Left lobe of liver (tissue), 2 donors: ENCODE results near the gene MYO18B. TPM values are rescaled to one million over a fixed set of nuclear protein-coding genes. Genes with fewer than 3 reads are reported as not detected.

ENCODE experiments used
- ATAC-seq: fragments of 200-7000 bp; cut with Tn5 transposase; one replicate; pipeline ENCODE4 v1.9.1; 2020; ENCODE audit warnings: mild to moderate bottlenecking, moderate library complexity
- DNase-seq: peaks from one replicate; pipeline ENCODE4 v3.0.0-alpha.2; 2020; ENCODE audit warnings: low spot score
- total RNA-seq: library from RNA; stranded (reverse); gene quantifications from one replicate; pipeline ENCODE4 v1.2.1, GENCODE V29; 2021
- donor health status: DM: no; HTN: no; CAD: no; lungs with moderate emphysema.
- donor health status: DM: no; HTN: yes; CAD: no.

The MYO18B gene
- total RNA-seq, 1 donor from 2014 or later: not detected

DNA sequence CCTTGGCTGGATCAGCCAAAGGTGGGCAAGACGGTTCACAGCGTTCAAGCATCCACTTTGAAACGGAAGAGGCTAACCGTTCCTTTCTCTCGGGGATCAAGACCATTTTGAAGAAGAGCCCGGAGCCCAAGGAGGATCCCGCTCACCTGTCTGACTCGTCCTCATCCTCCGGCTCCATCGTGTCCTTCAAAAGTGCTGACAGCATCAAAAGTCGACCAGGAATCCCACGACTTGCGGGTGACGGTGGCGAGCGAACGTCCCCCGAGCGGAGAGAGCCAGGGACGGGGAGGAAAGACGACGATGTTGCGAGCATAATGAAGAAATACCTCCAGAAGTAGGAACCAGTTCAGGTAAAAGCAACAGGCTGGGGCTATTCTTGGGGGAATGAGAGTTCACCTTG lies 285.4 kb downstream of the MYO18B start:
- DNase-seq (no peak), ATAC-seq (no peak)

DNA sequence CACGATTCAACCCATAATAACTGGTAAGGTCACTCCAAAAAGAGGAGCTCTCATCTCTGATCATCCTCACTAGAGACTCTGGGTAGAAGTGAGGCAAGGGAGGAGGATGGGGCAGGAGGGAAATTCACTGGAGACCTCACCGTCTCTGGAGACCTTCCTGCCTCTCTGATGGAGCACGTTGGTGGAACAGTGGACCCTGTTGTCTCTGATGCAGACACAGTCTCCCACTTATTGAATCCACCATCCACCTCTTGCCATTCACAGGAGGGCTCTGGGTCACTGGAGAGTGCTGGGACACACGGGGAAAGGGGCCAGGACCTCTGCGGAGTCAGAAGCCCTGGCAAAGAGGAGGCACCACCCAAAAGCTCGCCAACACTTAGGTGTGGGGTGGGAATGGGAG lies 289.7 kb downstream of the MYO18B start:
- ATAC-seq: no peak

DNA sequence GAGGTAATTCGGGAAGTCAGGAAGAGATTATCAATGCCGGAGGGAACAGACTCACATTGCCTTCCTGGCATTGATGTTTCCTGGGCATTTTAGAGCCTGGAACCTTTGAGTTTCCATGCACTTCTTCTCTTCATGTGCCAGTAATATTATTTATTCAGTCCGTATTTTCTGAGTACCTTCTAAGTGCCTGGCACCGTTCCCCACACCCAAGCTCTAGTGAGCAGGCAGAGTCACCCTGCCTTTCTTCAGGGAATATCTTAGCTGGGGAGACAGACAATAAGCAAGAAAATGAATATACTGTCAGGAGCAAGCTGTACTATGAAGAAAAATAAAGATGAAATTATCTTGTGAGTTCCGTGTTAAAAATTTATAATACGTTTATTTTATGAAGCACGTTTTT lies 291.1 kb downstream of the MYO18B start:
- ATAC-seq (no peak), DNase-seq (no peak)

More for the DNA sequence above, 289.7 kb downstream of the MYO18B start:
- DNase-seq: no peak

DNA sequence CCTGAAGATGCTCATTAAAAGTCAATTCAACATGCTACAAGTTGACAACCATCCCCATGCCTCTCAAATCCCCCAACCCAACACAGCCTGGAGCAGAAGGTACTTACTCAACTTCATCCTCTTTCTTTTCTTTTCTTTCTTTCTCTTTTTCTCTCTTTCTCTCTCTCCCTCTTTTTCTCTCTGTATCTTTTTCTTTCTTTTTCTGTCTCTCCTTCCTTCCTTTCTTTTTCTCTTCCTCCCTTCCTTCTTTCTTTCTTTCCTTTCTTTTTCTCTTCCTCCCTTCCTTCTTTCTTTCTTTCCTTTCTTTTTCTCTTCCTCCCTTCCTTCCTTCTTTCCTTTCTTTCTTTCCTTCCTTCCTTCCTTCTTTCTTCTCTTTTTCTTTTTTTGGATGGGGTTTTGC lies 291.6 kb downstream of the MYO18B start:
- ATAC-seq (no peak), DNase-seq (no peak)

DNA sequence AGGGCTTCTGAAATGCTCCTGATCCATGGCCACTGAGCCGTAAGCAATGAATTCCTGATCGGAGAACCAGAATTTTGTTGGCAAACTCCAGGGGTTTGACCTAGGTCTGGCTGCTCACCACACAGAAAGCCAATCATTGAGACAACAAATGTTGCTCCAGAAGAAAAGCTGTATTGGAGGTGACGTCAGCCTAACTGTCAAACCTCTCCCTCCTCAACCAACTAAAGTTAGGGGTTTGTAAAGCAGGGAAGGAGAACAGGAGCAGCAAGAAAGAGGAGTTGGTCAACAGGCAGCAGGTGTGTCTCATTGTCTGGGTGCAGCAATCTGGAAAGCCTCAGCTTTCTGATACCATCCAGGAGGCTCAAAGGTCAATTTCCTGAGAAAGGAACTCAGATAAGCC lies 293.5 kb downstream of the MYO18B start:
- no peak for DNase-seq
- ATAC-seq: no peak

DNA sequence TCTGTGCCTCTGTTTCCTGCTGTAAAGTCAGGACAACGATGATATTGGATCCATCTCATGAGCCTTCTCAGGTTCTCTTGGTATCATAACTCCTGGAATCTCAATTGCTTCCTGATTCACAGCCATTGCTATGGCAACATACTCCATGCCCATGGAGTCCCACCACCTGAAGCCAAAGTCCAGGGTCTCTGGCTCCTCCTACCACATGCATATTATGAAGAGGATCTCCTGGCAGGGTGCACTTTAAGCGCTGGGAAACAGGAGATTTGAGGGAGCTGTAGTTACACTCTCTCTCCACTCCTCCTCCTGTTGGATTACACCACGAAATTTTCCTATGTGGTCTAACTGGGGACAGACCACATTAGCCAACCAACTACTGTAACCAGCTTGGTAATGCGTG lies 296.4 kb downstream of the MYO18B start:
- DNase-seq: no peak
- ATAC-seq: no peak

DNA sequence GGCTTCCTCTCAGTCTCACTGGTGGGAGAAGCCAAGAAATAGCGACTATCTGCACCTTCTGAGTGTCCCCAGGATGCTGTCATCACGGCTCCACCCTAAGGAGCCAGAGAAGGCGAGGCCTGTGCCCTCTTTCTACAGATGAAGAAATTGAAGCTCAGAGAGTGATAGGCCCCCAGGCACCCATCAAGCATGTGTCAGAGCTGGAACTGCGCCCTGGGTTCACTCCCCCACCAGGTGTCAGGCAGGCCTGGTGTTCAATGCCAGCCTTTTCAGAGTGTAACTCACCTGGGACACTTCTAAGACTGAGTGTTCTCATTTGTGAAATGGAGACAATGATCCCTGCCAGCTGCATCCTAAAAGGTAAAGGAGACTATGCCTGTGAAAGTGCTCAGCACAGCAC lies 299.9 kb downstream of the MYO18B start:
- no peak for ATAC-seq
- no peak for DNase-seq

DNA sequence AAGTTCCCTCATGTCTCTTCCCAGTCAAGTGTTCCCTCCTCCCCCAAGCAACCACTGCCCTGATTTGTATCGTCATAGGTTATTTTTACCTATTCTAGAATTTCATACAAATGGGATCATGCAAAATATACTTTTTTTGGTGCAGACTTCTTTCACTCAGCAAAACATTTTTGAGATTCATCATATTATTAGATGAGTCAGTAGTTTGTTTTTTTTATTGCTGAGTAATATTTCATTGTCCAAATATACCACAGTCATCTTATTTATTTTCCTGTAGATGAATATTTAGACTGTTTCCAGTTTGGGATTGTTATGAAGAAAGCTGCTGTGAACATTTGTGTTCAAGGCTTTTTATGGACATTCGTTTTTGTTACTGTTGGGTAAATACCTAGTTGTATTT lies 301.0 kb downstream of the MYO18B start:
- ATAC-seq: no peak
- no peak for DNase-seq

DNA sequence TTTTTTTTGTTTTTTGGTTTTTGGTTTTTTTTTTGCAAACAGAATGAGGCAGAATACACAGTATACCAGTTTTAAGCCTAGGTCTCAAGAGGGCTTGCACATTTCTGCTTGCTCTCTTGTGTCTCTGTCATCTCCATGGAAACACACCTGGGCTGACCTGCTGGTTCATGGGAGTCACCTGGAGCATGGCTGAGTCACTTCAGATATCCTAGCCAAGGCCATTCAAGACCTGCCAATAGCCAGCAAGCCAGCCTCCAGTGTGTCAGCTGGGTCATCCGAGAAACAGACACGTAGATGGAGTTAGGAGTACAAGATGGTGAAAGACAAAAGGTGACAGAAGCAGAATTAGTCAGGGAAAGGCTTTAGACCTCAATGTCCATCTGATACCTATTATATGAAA lies 303.1 kb downstream of the MYO18B start:
- ATAC-seq (no peak), DNase-seq (no peak)

DNA sequence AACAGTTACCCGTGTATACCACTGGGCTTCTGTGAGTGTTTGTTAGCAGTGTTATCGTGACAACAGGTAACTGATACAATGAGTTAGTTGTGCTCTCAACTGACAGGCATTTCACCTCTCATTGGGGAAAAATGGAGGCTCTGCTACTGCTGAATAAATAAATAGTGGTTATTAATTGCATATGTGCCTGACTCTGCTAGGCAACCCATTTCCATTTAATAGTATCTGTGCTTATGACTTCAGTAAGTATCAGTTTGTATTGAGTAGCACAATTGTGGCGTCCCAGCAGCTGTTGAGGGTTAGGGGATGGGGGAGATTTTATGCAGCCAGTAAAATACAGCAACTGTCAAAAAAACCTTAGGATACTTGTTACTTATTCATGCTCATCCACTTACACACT lies 303.9 kb downstream of the MYO18B start:
- no peak for ATAC-seq
- no peak for DNase-seq

DNA sequence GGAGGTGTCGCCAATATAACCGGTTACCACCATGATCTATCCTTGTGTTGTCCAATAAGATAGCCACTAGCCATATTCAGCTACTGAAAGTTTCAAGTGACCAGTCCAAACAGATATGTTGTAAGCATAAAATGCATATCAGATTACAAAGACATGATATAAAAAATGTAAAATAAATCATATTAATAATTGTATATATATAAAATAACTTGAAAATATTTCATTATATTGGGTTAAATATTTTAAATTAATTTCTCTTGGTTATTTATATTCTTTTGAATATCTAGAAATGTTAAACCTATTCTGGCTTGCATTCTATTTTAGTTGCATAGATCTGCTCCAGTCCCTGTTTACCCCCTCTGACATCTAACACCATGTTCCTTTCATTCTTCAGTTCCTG lies 305.5 kb downstream of the MYO18B start:
- no peak for DNase-seq
- no peak for ATAC-seq

DNA sequence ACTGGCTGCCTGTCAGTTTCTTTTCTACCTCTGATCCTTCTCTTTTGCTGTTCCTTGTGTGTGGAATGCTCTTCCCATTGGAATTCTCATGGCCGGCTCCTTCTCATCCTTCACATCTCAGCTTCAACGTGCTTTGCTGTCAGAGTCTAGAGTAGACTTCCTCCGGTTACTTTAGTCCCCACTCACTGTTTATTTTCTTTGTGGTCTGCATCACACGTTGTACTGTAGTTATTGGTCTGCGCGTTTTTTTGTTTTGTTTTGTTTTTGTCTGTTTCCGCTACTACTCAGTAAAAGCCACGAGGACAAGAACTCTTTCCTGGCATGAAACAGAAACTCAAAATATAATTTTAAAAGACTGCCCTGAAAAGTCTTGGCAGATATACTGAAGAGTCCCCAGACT lies 305.9 kb downstream of the MYO18B start:
- DNase-seq: no peak
- no peak for ATAC-seq

DNA sequence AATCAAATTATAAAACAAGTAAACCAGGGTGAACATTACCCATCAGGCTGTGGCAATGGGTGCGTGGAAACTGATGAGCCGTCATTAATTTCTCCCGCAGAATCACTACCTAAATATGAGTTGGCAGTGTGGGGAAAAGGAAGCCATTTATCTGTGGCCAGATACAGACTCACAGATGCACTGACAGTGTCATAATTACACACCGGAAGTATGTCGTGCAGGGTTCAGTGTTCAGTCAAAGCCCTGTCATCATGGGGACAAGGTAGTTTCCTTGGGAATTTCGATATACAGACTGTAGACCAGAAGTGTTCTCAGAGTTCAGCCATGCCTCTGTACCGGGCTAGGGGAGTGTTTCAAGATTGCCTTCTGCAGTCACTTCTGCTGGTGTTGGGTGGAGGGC lies 308.1 kb downstream of the MYO18B start:
- no peak for DNase-seq
- ATAC-seq: no peak

DNA sequence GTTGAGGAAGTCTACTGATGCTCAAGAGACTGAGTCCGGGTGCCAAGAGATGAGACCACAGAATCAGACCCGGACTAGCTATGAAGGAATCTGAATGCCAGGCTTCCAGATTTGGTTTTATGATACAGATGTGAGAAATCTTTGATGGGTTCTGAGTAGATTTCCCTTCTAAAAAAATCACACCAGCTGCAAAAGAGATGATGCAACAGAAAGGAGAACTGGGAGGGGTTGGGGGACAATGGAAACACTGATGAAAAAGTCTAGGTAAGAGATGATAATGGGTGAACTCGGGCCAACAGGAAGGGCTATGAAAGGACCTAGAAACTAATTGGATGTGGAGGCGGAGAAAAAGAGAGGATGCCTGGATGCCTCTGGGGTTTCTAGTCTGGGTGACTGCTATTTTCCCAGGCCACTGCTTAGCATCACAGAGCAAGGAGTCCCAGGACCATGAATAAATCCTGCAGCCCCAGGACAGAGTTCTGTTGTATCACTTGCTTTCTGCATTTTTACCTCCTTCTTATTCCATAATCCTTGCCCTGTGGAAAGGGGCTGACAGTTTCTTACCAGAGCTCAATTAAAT lies 311.8 kb downstream of the MYO18B start:
- DNase-seq: no peak
- ATAC-seq: no peak

DNA sequence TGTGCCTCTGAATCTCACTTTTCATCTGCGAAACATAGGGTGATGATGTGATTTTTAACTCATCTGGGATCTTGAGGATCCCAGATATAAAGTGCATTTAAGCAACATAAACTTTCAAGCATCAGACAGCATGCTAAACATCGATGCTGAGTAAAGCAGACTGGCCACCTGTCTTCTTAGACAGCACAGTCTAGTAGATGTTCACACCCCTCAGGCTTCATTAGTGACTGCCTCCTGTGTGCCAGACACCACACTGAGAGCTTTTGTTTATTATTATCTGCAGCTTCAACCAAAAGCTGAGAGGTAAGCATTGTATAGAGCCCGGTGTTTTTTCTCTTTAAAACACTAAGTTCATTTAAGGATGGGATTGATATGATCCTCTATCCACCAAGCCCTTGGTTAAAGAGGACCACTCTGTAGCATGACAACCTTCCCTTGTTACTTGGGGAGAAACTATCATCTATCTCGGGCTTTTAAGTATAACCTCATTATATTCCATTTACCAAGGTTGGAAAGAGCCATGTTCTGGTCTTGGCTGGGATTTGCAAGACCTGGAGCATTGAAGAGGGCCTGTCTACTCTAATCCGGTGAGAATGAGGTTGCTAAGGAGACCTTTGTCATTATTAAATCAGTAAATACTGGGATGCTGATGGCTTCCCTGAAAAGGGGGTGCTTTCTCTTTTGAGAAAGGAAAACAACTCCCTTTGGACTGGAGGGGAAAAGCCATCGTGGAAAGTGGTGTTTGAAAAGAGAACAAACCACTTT lies 313.0 kb downstream of the MYO18B start:
- ATAC-seq: no peak
- no peak for DNase-seq

DNA sequence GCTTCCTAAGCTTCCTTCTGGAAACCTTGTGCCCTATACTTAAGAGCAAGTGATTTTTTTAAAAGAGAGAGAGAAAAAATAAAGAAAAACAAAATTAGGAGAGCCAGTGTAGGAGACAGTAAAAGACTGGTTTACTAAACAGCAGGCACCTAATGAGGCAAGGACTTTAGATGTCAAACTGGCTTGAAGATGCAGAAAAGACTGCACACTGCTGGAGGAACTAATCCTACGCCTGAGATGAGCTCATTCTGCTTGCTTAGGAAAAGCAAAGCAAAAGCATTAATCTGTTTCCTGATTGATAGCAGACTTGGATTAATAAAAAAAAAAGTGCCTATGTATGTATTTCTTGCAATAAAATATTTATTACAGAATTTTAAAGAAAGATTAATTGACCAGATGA lies 313.7 kb downstream of the MYO18B start:
- DNase-seq (no peak), ATAC-seq (no peak)

DNA sequence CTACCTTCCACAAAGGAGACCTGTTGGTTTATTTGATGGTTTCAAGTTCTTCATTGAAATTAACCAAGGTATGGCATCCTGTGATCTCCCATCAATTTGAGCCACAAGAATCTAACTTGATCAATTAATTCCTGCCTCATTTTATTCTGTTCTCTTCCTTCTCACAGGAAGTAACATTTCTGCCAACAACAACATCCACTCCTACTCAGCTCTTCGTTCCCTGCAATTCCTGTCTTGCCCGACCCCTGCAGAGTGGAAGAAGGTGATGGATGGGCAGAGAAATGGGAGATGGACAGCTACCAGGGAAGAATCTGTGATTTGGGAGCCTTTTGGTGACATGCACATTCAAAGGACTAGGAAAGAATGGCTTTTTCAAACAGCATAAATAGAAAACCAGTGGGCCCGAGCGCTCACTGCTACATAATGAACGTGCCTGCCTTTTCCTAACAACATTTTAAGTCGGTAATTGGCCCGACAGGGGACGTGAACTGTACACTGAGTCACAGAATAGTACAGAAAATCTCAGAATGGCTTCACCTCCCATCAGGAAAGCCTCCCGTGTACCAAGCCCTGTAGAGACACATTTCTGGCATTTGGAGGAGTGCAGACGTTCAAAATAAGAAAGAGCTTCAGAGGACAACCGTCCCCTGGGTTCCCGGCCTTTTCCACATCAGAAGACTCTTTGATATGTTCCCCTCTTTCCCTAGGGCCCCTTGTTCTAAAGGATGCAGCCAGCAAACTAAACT lies 314.6 kb downstream of the MYO18B start:
- no peak for DNase-seq
- ATAC-seq: no peak

DNA sequence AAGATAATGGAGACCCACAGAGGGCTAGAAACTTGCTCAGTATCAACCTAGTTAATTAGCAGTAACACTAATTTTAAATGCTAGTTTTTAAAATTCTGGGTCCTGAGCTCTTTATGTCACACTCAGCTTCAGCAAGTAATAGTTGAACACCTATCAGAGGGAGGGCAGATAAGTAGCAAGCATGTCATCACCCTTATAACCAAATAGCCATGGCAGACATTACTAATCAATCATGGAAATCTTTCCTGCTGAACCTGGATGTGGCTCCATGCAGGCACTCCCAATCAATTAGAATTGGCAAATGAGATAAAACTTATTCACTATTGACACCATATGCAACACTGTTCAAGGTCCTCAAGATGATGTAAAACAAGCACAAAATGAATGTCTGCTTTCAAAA lies 315.7 kb downstream of the MYO18B start:
- no peak for ATAC-seq
- DNase-seq: no peak

DNA sequence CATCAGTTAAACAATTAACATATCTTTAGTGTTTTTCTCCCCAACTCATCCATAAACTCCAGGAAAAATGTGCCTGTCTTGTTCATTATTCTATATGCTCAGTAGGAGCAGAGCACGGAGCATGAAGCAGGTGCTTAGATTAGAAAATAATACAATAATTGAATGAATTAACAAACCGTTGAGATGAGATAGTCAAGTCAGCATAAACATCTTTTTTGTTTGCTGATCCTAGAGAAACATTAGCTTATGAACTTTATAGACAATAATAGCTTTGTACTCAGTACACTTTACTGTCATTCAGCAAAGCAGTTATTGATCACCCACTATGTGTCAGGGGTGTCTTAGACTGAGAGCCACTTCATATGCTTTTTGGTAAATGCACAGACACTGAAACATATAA lies 322.1 kb downstream of the MYO18B start:
- ATAC-seq (no peak), DNase-seq (no peak)

DNA sequence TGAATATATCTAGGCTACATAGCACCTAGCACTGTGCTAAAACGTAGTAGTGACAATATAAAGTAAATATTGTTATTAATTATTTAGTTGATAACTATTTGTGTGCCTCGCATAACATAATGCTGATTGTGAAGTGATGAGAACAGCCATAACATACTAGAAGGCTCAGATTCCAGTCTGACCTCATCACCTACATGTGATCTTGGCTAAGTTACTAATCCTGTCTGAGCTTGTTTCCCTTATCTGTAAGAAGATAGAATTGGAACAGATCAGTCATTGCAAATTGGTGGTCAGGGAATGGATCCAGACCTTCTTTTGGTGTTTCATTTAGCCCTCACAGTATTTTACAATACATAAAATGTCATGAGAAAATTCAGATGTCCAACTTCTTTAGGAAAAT lies 323.9 kb downstream of the MYO18B start:
- no peak for ATAC-seq

DNA sequence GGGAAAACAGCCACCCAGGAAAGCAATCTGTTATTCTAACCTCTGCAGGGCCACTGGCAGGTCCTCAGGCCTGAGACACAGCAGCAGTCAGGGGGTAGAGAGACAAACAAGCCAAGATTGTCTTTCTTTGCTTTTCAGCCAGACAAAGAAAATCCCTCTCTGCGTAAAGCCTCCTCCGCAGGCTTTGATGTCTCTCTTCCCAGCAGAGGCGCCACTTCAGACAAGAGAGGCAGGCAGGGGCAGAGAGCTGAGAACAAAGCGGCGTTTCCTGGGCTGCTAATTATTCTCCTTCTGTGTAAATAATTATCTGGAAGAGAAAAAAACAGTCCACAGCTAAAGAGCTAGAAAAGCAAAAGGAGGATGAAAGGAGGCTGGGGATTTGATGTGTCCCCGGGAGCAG lies 324.5 kb downstream of the MYO18B start:
- ATAC-seq: no peak

More for the DNA sequence above, 323.9 kb downstream of the MYO18B start:
- DNase-seq: no peak

DNA sequence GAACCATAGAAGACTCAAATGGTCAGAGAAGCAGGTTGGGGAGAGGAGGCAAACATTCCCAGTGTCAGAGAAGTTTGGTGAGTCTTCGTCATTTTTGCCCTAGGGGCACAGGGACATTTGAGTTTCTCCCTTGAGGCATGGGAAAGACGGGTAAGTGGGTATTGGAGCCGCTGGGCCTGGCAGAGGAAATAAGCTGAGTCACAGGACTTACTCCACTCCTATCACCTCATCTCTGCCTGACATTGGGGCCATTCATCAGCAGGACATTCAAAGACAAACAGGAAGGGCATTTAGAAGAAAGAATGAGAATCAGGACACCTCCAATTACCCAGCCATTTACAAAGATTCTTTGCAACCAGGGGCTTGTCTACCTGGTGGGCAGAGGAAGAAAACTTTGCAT lies 326.6 kb downstream of the MYO18B start:
- ATAC-seq (no peak), DNase-seq (no peak)

More for the DNA sequence above, 324.5 kb downstream of the MYO18B start:
- no peak for DNase-seq
